AG09319 (cell line): ENCODE measurements around the gene EYS.
"Not testable (repeated sequence)": the region's sequence is repeated elsewhere in the genome, so short reads cannot be mapped to it uniquely, and the experiment has no call there.

ENCODE experiments used
- DNase-seq: peaks from one replicate; pipeline ENCODE4 v3.0.0-alpha.2; 2010; ENCODE audit warnings: low read depth; ENCODE audit errors: extremely low read depth
- TF ChIP-seq, protein P1 (sequence below): IDR thresholded peaks from 2 replicates; pipeline ENCODE4 v1.5.1; 2011; ENCODE audit warnings: low read depth, mild to moderate bottlenecking, inconsistent platforms, low read length, moderate library complexity

EYS gene

DNA sequence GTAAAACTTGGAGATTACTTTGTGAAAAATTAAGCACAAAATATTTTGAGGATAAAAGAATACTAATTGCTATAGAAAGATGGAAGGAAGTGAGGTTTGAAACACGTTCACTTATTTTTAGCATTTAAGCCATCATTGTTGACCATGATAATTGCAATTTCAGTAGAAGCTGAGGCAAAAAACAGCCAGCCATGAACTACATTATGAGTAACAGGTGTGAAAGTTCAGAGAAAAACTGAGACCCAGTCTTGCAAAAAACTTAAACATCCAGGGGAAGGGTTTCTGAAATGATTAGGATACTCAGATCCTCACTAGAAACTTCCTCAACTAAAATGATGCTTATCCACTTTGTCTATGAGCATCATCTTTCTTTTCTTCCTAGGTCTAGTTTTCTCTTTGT, 1452.0 kb downstream of the EYS start:
- TF ChIP-seq, protein P1, sequence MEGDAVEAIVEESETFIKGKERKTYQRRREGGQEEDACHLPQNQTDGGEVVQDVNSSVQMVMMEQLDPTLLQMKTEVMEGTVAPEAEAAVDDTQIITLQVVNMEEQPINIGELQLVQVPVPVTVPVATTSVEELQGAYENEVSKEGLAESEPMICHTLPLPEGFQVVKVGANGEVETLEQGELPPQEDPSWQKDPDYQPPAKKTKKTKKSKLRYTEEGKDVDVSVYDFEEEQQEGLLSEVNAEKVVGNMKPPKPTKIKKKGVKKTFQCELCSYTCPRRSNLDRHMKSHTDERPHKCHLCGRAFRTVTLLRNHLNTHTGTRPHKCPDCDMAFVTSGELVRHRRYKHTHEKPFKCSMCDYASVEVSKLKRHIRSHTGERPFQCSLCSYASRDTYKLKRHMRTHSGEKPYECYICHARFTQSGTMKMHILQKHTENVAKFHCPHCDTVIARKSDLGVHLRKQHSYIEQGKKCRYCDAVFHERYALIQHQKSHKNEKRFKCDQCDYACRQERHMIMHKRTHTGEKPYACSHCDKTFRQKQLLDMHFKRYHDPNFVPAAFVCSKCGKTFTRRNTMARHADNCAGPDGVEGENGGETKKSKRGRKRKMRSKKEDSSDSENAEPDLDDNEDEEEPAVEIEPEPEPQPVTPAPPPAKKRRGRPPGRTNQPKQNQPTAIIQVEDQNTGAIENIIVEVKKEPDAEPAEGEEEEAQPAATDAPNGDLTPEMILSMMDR: no peak

DNA sequence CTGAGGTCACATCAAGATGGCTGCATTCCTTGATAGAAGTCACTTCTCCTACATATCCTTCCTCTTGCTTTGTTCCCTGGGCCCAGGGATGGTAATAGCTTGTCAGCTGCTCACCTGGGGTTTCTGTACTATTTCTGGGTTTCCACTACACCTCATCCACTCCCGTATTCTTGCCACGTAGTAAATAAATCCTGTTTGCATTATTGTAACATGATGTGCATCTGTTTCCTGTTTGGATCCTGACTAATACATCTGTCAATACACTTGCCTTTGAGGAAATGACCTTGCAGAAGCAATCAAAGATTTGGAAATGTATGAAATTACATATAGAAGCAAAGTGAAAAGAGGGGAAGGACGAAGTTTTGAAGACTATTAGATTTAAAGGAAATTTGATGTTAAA, 1452.5 kb downstream of the EYS start:
- DNase-seq: no peak
- TF ChIP-seq, protein P1: no peak

More for the DNA sequence above, 1452.0 kb downstream of the EYS start:
- DNase-seq: no peak

DNA sequence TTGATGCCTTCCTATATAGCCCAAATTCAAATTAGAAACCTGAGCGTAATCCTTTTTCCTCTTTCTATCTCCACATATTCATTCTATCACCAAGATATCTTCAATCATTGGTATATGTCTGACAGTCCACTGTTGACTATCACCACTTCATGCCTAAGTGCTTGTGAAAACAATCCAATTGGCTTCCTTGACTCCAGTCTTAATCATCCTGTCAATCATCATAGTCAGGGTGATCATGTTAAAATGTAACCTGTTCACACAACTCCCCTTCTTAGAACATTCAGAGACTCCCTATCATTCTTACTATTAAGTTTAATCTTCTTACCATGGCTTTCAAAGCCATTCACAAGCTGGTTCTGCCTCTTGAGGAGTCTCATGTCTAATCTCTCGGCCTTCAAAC, 1454.8 kb downstream of the EYS start:
- no peak for DNase-seq
- TF ChIP-seq, protein P1: no peak

DNA sequence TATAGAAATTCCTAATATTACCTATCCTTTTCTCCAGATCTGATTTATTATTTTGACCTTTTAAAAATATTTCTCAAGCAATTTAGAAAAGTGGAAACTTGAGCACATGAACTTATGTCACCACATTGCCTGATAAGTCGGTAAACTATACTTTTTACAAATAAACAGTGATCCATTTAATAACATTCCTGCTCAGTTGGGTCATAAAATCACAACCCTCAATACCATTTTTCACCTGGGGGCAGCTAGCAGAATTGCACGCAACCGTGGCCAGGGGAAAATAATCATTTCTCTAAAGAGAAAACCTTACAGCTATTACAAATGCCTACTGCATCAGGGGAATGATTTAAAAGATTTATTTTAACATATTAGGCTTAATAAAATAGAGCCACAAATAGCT, 1456.9 kb downstream of the EYS start:
- TF ChIP-seq, protein P1: no peak
- DNase-seq: no peak

DNA sequence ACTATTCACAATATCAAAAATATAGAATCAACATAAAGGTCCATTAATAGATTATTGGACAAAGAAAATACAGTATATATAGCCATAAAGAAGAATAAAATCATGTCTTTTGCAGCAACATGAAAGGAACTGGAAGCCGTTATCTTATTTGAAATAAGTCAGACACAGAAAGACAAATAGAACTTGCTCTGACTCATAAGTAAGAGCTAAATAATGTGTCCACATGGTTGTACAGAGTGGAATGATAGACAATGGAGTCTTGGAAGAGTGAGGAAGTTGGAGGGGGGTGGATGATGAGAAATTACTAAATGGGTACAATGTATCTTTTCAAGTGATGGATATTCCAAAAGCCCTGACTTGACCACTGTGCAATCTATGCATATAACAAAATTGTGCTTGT, 1457.9 kb downstream of the EYS start:
- TF ChIP-seq, protein P1: no peak
- DNase-seq: no peak

DNA sequence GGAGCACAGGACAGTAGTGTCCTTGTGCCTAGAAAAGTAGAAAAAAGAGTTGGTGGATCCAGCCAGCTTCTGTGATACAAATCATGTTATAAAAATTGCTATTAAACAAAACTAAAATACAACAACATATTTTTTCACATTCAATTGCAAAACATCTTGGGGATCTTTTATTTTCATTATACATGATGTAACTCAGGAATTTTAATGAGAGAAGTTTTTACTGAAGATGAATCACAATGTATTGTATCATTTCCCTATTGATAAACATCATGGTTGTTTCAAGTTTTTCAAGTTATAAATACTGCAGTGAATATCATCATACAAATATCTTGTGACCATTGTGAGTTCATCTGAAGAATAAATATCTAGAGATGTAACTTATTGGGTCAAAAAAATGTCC, 1463.4 kb downstream of the EYS start:
- DNase-seq: no peak
- TF ChIP-seq, protein P1: no peak

DNA sequence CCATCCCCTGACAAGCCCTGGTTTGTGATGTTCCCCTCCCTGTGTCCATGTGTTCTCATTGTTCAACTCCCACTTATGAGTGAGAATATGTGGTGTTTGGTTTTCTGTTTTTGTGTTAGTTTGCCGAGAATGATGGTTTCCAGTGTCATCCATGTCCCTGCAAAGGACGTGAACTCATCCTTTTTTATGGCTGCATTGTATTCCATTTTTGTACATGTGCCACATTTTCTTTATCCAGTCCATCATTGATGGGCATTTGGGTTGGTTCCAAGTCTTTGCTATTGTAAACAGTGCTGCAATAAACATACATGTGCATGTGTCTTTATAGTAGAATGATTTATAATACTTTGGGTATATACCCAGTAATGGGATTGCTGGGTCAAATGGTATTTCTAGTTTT, 1468.1 kb downstream of the EYS start:
- DNase-seq: not testable (repeated sequence)

DNA sequence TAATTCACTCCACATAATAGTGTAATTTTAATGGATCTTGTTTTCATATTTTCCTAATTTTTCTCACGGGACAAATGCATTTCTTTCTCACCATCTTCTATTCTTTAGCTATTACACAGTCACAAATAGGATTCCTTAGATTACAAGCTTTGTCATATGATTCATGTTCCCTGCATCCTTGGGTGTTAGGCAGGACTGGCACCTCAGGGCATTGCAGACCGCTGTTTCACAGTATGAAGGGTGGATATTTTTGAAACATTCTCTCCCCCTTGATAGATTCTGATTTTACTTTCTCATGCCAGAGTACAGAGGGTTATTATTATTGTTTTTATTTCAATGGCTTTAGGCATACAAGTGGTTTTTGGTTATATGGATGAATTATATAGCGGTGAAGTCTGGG, 1469.0 kb downstream of the EYS start:
- TF ChIP-seq, protein P1: no peak
- DNase-seq: no peak
